RWPE2 (cell line): ENCODE data around the gene SOWAHB.

Source experiments
- ATAC-seq: fragments of 200-7000 bp; cut with Tn5 transposase; 3 replicates; pipeline ENCODE4 v1.9.1; 2021; ENCODE audit warnings: low read depth
- DNase-seq: peaks from one replicate; pipeline ENCODE4 v3.0.0-alpha.2; 2020; ENCODE audit warnings: low spot score
- H3K27ac ChIP-seq: fragments of 450-650 bp; 2 replicates; pipeline ENCODE4 v1.5.1; 2017; ENCODE audit warnings: mild to moderate bottlenecking; ENCODE audit not compliant: poor library complexity, severe bottlenecking
- H3K27me3 ChIP-seq: fragments of 250-450 bp; sonication (Bioruptor Pico); 2 replicates; pipeline ENCODE4 v1.5.1; 2021; ENCODE audit warnings: mild to moderate bottlenecking, moderate library complexity; ENCODE audit not compliant: insufficient read depth, poor library complexity, severe bottlenecking
- H3K36me3 ChIP-seq: fragments of 250-450 bp; sonication (Bioruptor Pico); 2 replicates; pipeline ENCODE4 v1.5.1; 2020; ENCODE audit warnings: low read depth, mild to moderate bottlenecking, moderate library complexity
- H3K4me1 ChIP-seq: fragments of 250-450 bp; sonication (Bioruptor Pico); 2 replicates; pipeline ENCODE4 v1.5.1; 2021; ENCODE audit warnings: mild to moderate bottlenecking, moderate library complexity; ENCODE audit not compliant: insufficient read depth, poor library complexity, severe bottlenecking
- H3K4me3 ChIP-seq: fragments of 250-450 bp; sonication (Bioruptor Pico); 2 replicates; pipeline ENCODE4 v1.5.1; 2021; ENCODE audit warnings: mild to moderate bottlenecking, moderate library complexity; ENCODE audit not compliant: severe bottlenecking
- H3K9me3 ChIP-seq: fragments of 250-450 bp; sonication (Bioruptor Pico); 2 replicates; pipeline ENCODE4 v1.5.1; 2021; ENCODE audit warnings: mild to moderate bottlenecking, moderate library complexity; ENCODE audit not compliant: severe bottlenecking
- TF ChIP-seq, protein P1 (sequence below): fragments of 450-650 bp; IDR thresholded peaks from one replicate; pipeline ENCODE4 v1.5.1; 2017; ENCODE audit warnings: mild to moderate bottlenecking, moderate library complexity; ENCODE audit not compliant: poor library complexity, severe bottlenecking

The SOWAHB gene

DNA sequence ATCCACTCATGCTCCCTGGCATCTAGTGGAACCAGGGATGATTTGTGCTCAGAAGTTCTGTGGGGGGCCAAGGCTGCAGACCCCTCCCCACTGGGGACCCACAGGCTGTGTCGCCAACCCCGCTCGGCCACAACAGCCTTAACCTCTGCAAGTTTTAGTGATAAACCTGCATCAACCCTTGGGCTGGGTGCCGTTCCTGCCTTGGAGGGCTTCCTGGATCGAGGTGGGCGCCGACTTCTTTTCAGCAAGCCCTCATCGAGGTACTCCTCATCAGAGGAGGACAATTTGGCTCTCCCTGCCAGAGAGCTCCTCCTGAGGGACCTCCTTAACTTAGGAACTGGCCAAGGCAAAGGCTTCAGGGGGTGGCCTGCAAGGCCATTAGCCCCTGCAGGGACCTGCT, 1.9 kb downstream of the SOWAHB start:
- Histone ChIP-seq H3K36me3 (no peaks in the 10 kb centered on the region), H3K9me3 (no peaks in the 10 kb centered on the region), H3K4me3 (no peak overlapping the region), H3K27me3 (peaks cover 9% of the 10 kb centered on the region), H3K4me1 (peaks cover 7% of the 10 kb centered on the region), H3K27ac (no peak overlapping the region)
- ATAC-seq (no peak), DNase-seq (no peak)
- TF ChIP-seq, protein P1, sequence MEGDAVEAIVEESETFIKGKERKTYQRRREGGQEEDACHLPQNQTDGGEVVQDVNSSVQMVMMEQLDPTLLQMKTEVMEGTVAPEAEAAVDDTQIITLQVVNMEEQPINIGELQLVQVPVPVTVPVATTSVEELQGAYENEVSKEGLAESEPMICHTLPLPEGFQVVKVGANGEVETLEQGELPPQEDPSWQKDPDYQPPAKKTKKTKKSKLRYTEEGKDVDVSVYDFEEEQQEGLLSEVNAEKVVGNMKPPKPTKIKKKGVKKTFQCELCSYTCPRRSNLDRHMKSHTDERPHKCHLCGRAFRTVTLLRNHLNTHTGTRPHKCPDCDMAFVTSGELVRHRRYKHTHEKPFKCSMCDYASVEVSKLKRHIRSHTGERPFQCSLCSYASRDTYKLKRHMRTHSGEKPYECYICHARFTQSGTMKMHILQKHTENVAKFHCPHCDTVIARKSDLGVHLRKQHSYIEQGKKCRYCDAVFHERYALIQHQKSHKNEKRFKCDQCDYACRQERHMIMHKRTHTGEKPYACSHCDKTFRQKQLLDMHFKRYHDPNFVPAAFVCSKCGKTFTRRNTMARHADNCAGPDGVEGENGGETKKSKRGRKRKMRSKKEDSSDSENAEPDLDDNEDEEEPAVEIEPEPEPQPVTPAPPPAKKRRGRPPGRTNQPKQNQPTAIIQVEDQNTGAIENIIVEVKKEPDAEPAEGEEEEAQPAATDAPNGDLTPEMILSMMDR = no peak

DNA sequence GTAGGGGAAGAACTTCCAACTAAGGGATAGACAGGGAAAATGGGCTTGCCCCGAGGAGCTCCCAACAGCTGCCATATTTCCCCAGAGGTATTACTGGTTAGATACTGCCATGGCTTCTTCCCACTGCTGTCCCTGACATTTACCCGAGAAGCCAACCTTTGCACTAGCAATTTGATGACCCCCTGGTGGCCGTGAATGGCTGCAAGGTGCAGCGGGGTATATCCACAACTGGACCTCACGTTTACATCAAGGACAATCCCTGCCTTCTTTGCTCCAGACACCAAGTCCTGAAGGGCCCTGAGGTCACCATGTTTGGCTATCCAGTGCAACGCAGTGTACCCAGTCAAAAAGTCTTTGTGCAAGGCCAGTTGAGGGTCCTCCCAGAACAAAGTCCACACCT, 2.3 kb downstream of the SOWAHB start:
- Histone ChIP-seq H3K27me3 (peaks cover 9% of the 10 kb centered on the region), H3K36me3 (no peaks in the 10 kb centered on the region), H3K4me3 (no peak overlapping the region), H3K27ac (no peak overlapping the region), H3K9me3 (no peaks in the 10 kb centered on the region), H3K4me1 (peaks cover 7% of the 10 kb centered on the region)
- ATAC-seq = no peak
- no peak for DNase-seq
- TF ChIP-seq, protein P1 = no peak

DNA sequence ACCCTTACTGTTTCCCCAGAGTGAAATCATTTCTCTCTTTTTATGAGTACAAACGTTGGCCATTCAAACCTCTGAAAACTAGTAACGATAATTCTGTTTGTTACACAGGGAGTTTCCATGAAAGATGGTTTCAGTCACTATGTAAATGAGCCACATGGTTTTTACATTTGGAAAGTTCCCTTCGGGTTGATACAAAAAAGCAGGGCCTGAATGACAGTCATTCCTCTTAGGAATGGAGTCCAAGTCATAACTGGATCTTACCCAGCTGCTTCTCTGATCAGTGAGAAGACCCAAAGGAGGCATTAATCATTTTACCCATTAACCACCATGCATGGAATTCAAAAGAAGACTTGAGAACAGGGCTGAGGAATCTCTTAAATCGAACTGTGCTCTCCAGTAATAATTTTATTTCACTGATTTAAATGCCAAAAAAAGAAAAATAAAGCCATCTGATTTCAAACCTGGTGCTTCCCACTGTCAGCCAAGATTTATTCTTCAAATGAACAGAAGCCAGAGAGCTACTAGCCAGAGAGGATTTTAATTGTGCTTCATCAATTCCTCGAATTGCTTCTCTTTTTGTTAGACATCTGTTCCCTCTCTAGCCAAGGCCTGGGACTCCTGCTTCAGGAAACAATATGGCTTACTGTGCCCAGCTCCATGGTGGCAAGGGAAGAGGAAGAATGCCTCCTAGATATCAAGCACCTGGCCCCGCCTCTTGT, 3.2 kb downstream of the SOWAHB start:
- H3K4me1 ChIP-seq = peaks cover 7% of the 10 kb centered on the region
- H3K4me3 ChIP-seq = no peak overlapping the region
- H3K27ac ChIP-seq = no peak overlapping the region
- H3K9me3 ChIP-seq = no peaks in the 10 kb centered on the region
- TF ChIP-seq, protein P1 = no peak
- DNase-seq (no peak), ATAC-seq (no peak)
- no peaks in the 10 kb centered on the region for H3K36me3 ChIP-seq
- peaks cover 9% of the 10 kb centered on the region for H3K27me3 ChIP-seq

DNA sequence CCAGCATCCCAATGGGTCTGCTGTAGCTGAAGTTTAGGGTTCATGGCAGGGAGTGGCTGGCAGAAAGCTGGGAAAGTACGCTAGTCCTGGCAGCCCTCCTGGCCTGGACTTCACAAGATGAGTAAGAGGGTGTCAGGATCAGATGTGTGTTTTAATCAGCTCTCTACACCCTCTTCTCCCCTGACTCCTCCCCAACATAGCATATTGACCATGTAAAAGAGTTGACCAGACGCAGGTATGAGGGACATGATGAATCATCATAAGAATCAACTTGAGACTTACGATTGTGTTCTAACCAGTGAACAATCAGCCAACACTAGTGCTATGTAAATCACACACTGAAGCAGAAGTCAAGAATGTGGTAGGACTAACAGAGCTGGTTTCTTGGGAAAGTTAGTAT, 5.3 kb downstream of the SOWAHB start:
- TF ChIP-seq, protein P1 = no peak
- Histone ChIP-seq H3K4me1 (peaks cover 7% of the 10 kb centered on the region), H3K9me3 (no peaks in the 10 kb centered on the region), H3K27me3 (peaks cover 9% of the 10 kb centered on the region), H3K4me3 (no peak overlapping the region), H3K36me3 (no peaks in the 10 kb centered on the region), H3K27ac (no peak overlapping the region)
- peak; percentile 65 for ATAC-seq
- DNase-seq = no peak

DNA sequence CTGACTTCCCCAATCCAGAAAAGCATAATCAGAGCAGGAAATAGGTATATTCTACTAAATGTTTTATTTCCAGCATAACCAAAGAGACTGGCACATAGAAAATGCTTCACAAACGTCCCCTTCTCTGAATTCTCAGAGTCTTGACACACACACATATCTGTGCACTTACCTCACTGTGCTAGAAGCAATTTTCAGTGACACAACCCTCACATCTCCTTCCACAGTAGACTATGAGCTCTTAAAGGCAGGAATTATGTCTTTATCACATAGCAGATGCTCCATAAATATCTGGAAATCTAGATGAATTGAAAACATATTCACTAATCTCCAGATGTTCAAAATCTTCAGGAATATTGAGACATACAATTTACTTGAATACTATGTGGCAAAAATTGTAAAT, 5.9 kb downstream of the SOWAHB start:
- peaks cover 9% of the 10 kb centered on the region for H3K27me3 ChIP-seq
- H3K27ac ChIP-seq = no peak overlapping the region
- no peak for ATAC-seq
- H3K4me3 ChIP-seq = no peak overlapping the region
- no peaks in the 10 kb centered on the region for H3K36me3 ChIP-seq
- H3K9me3 ChIP-seq = no peaks in the 10 kb centered on the region
- TF ChIP-seq, protein P1 = no peak
- DNase-seq = no peak
- H3K4me1 ChIP-seq = peaks cover 7% of the 10 kb centered on the region
